Measurements from ENCODE around the gene STK32B. TPM values are rescaled to one million over a fixed set of nuclear protein-coding genes. Genes with fewer than 3 reads are reported as not detected.

The STK32B gene
- total and polyA plus RNA-seq, 2 experiments from 2014 or later: 0.71 to 2.3 TPM

DNA sequence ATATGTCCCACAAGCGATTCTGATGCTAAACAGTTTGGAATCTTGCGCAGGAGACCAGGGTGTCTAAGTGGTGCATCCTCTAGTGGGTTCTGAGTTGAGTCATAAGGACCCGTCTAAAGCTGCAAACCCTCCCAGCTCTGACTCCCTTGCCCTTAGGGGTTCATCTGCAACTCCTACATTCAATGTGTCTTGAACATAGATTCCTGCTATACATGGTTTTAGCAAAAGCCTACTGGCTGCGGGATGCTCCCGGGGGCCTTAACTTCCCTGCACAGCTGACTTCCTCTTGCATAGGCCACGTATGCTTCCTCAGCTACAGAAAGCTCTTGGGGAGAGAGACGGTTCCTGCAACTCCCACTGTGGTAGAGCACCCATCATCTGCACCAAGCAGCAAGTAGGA is 420.4 kb downstream of the STK32B start (continued):
- TF ChIP-seq, protein P1, sequence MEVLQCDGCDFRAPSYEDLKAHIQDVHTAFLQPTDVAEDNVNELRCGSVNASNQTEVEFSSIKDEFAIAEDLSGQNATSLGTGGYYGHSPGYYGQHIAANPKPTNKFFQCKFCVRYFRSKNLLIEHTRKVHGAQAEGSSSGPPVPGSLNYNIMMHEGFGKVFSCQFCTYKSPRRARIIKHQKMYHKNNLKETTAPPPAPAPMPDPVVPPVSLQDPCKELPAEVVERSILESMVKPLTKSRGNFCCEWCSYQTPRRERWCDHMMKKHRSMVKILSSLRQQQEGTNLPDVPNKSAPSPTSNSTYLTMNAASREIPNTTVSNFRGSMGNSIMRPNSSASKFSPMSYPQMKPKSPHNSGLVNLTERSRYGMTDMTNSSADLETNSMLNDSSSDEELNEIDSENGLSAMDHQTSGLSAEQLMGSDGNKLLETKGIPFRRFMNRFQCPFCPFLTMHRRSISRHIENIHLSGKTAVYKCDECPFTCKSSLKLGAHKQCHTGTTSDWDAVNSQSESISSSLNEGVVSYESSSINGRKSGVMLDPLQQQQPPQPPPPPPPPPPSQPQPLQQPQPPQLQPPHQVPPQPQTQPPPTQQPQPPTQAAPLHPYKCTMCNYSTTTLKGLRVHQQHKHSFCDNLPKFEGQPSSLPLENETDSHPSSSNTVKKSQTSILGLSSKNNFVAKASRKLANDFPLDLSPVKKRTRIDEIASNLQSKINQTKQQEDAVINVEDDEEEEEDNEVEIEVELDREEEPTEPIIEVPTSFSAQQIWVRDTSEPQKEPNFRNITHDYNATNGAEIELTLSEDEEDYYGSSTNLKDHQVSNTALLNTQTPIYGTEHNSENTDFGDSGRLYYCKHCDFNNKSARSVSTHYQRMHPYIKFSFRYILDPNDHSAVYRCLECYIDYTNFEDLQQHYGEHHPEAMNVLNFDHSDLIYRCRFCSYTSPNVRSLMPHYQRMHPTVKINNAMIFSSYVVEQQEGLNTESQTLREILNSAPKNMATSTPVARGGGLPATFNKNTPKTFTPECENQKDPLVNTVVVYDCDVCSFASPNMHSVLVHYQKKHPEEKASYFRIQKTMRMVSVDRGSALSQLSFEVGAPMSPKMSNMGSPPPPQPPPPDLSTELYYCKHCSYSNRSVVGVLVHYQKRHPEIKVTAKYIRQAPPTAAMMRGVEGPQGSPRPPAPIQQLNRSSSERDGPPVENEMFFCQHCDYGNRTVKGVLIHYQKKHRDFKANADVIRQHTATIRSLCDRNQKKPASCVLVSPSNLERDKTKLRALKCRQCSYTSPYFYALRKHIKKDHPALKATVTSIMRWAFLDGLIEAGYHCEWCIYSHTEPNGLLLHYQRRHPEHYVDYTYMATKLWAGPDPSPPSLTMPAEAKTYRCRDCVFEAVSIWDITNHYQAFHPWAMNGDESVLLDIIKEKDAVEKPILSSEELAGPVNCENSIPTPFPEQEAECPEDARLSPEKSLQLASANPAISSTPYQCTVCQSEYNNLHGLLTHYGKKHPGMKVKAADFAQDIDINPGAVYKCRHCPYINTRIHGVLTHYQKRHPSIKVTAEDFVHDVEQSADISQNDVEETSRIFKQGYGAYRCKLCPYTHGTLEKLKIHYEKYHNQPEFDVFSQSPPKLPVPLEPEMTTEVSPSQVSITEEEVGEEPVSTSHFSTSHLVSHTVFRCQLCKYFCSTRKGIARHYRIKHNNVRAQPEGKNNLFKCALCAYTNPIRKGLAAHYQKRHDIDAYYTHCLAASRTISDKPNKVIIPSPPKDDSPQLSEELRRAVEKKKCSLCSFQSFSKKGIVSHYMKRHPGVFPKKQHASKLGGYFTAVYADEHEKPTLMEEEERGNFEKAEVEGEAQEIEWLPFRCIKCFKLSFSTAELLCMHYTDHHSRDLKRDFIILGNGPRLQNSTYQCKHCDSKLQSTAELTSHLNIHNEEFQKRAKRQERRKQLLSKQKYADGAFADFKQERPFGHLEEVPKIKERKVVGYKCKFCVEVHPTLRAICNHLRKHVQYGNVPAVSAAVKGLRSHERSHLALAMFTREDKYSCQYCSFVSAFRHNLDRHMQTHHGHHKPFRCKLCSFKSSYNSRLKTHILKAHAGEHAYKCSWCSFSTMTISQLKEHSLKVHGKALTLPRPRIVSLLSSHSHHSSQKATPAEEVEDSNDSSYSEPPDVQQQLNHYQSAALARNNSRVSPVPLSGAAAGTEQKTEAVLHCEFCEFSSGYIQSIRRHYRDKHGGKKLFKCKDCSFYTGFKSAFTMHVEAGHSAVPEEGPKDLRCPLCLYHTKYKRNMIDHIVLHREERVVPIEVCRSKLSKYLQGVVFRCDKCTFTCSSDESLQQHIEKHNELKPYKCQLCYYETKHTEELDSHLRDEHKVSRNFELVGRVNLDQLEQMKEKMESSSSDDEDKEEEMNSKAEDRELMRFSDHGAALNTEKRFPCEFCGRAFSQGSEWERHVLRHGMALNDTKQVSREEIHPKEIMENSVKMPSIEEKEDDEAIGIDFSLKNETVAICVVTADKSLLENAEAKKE (CRISPR knock-in tag; IDR thresholded peaks at IDR 0.05): no peak
- TF ChIP-seq STAT1 (IDR thresholded peaks at IDR 0.05; ENCODE audit: unreplicated experiment) (no peak), EZH2 (IDR thresholded peaks at IDR 0.05; ENCODE audit: low read depth, unreplicated experiment) (no peak), EZH2phosphoT487 (IDR thresholded peaks at IDR 0.05; ENCODE audit: unreplicated experiment) (no peak)

DNA sequence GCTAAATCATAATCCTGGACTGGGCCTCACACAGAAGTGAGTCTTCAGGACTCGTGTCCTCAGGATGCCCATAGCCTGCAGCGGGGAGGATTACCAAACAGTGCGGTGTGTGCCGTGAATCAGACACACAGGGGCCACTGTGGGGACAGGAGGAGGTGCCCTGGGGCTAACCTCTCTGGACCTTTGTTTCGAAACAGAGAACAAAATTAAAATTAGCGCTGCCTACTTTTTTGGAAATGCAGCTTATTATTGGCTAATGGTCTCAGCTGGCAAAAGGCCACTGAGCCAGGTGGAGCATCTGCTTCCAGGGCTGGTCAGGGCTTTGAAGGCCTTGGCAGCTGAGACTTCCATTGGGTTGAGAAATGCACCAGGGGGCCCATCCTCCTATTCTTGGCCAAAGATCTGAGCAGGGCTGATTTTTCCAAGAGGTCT is 420.9 kb downstream of the STK32B start:
- Histone ChIP-seq H4K20me1 (replicated peaks; ENCODE audit: insufficient read depth) (no peaks in the 10 kb centered on the region), H3K27ac (ENCODE audit: low read depth) (no peak overlapping the region), H3K9me2 (ENCODE audit: insufficient read depth) (no peaks in the 10 kb centered on the region), H3K79me2 (replicated peaks; ENCODE audit: insufficient read depth) (no peaks in the 10 kb centered on the region), H3F3A (replicated peaks; ENCODE audit: low read depth) (no peaks in the 10 kb centered on the region), H3K4me3 (no peak overlapping the region), H3K27me3 (ENCODE audit: insufficient read depth) (no peaks in the 10 kb centered on the region), H3K4me2 (no peak overlapping the region), H3K4me1 (ENCODE audit: insufficient read depth) (no peaks in the 10 kb centered on the region), H2AFZ (no peak overlapping the region), H3K36me3 (ENCODE audit: insufficient read depth) (no peaks in the 10 kb centered on the region)
- no peak overlapping the region for H3K4me3 Mint-ChIP-seq
- H3K27me3 Mint-ChIP-seq (ENCODE audit: insufficient read depth, low read depth, poor library complexity): peaks cover 2% of the 10 kb centered on the region
- H3K27ac Mint-ChIP-seq: no peak overlapping the region
- no peaks in the 10 kb centered on the region for H3K36me3 Mint-ChIP-seq (ENCODE audit: low read depth)
- peaks cover 2% of the 10 kb centered on the region; the same call in 2 of the 3 replicates for H3K4me1 Mint-ChIP-seq
- DNase-seq (ENCODE audit: low spot score) (no peak), ATAC-seq (no peak)
- H3K9me3 Mint-ChIP-seq: no peaks in the 10 kb centered on the region
- TF ChIP-seq JUNB (IDR thresholded peaks at IDR 0.05; ENCODE audit: unreplicated experiment) (no peak), EZH2 (IDR thresholded peaks at IDR 0.05; ENCODE audit: low read depth, unreplicated experiment) (no peak), ZNF331 (CRISPR knock-in tag; IDR thresholded peaks at IDR 0.05; ENCODE audit: low read depth) (no peak), STAT1 (IDR thresholded peaks at IDR 0.05; ENCODE audit: unreplicated experiment) (no peak), CREB1 (CRISPR knock-in tag; IDR thresholded peaks at IDR 0.05; ENCODE audit: low read depth) (no peak), NANOG (IDR thresholded peaks at IDR 0.05; ENCODE audit: borderline replicate concordance) (no peak), EZH2phosphoT487 (IDR thresholded peaks at IDR 0.05; ENCODE audit: unreplicated experiment) (no peak)
- TF ChIP-seq, protein P1 (CRISPR knock-in tag; IDR thresholded peaks at IDR 0.05): no peak
